Fibroblast of lung (primary cell): ENCODE measurements around the gene SCRN2. TPM values are rescaled to one million over a fixed set of nuclear protein-coding genes. Genes with fewer than 3 reads are reported as not detected.

Source experiments
- DNase-seq, 2 donors: peaks; one replicate each; pipeline versions ENCODE4 v3.0.0 to v3.0.0-alpha.2; 2010; ENCODE audit warnings: low read depth in 2 of 2
- H2AFZ ChIP-seq: 2 replicates; pipeline ENCODE4 v1.5.1; 2012; ENCODE audit warnings: low read length, control low read depth, inconsistent platforms
- H3K27ac ChIP-seq: 2 replicates; pipeline ENCODE4 v1.5.1; 2011; ENCODE audit warnings: low read length, control low read depth; ENCODE audit not compliant: insufficient read depth
- H3K27me3 ChIP-seq: 2 replicates; pipeline ENCODE4 v1.5.1; 2011; ENCODE audit warnings: mild to moderate bottlenecking, low read length; ENCODE audit not compliant: control insufficient read depth, insufficient read depth
- H3K36me3 ChIP-seq: 2 replicates; pipeline ENCODE4 v1.5.1; 2011; ENCODE audit warnings: low read length; ENCODE audit not compliant: control insufficient read depth, insufficient read depth
- H3K4me1 ChIP-seq: 2 replicates; pipeline ENCODE4 v1.5.1; 2011; ENCODE audit warnings: low read length; ENCODE audit not compliant: control insufficient read depth, insufficient read depth; ENCODE audit errors: extremely low read depth
- H3K4me2 ChIP-seq: 2 replicates; pipeline ENCODE4 v1.5.1; 2011; ENCODE audit warnings: low read length, control low read depth; ENCODE audit not compliant: insufficient read depth; ENCODE audit errors: extremely low read depth
- H3K4me3 ChIP-seq, 4 experiments: fragments of 200-600 bp in 1 of 4; sonication (generic) in 1 of 4; replicated peaks in 1 of 4; 2 replicates each; pipeline ENCODE4 v1.5.1; 2011 to 2016; ENCODE audit warnings: low read length in 4 of 4, low read depth in 3 of 4, mild to moderate bottlenecking in 3 of 4, control low read depth in 2 of 4, inconsistent platforms in 1 of 4, mixed read lengths in 1 of 4; ENCODE audit not compliant: insufficient read depth in 1 of 4; ENCODE audit errors: control extremely low read depth in 1 of 4
- H3K79me2 ChIP-seq: 2 replicates; pipeline ENCODE4 v1.5.1; 2012; ENCODE audit warnings: mild to moderate bottlenecking, low read length, inconsistent platforms; ENCODE audit not compliant: control insufficient read depth, insufficient read depth
- H3K9ac ChIP-seq: 2 replicates; pipeline ENCODE4 v1.5.1; 2011; ENCODE audit warnings: mild to moderate bottlenecking, low read length, control low read depth; ENCODE audit not compliant: insufficient read depth
- H3K9me3 ChIP-seq: 2 replicates; pipeline ENCODE4 v1.5.1; 2012; ENCODE audit warnings: low read depth, low read length; ENCODE audit not compliant: control insufficient read depth, insufficient read depth
- H4K20me1 ChIP-seq: 2 replicates; pipeline ENCODE4 v1.5.1; 2011; ENCODE audit warnings: low read length; ENCODE audit not compliant: control insufficient read depth, insufficient read depth; ENCODE audit errors: extremely low read depth
- CTCF ChIP-seq, 2 donors: IDR thresholded peaks in 1 of 2; conservative IDR thresholded peaks in 1 of 2; 1 replicate in 1 of 2; 2 replicates in 1 of 2; pipeline ENCODE4 v1.5.1; 2011 to 2012; ENCODE audit warnings: low read length in 2 of 2, control low read depth in 1 of 2, inconsistent platforms in 1 of 2, low read depth in 1 of 2, mild to moderate bottlenecking in 1 of 2
- EZH2 ChIP-seq: IDR thresholded peaks from 2 replicates; pipeline ENCODE4 v1.5.1; 2012; ENCODE audit warnings: low read length, control low read depth, mild to moderate bottlenecking; ENCODE audit errors: missing control alignments
- polyA plus RNA-seq, 2 donors: library from polyadenylated mRNA; depleted of rRNA in 1 of 2; stranded (reverse) in 1 of 2; unstranded in 1 of 2; fragments of >200 nt; gene quantifications; 2 replicates each; pipeline ENCODE4 v1.2.1, GENCODE V29; 2011 to 2012; ENCODE audit warnings: missing spikeins in 1 of 2
- total RNA-seq: library from RNA; depleted of rRNA; stranded (reverse); fragments of >200 nt; gene quantifications from 2 replicates; pipeline ENCODE4 v1.2.1, GENCODE V29; 2014

Gene SCRN2
- total and polyA plus RNA-seq, 2 donors (not counting 1 experiment from before 2014, with no cell fraction given) = 10.6 to 40.8 TPM

- no peak overlapping the region for H2AFZ ChIP-seq
- no peak overlapping the region for H3K4me3 ChIP-seq
- H3K9ac ChIP-seq = no peak overlapping the region
- H3K36me3 ChIP-seq = no peaks in the 10 kb centered on the region
- no peak for DNase-seq
- TF ChIP-seq CTCF (conservative IDR thresholded peaks at IDR 0.05 in 1 of 2, IDR thresholded peaks at IDR 0.05 in 1 of 2; ENCODE audit: low read depth in 1 of 2, low read length in 2 of 2) (no peak), EZH2 (peak; percentile 60)
- no peak overlapping the region for H3K27ac ChIP-seq
- H4K20me1 ChIP-seq = no peaks in the 10 kb centered on the region
- no peak overlapping the region for H3K4me2 ChIP-seq
- H3K9me3 ChIP-seq = no peaks in the 10 kb centered on the region
- H3K79me2 ChIP-seq = no peaks in the 10 kb centered on the region
- H3K4me1 ChIP-seq = peaks cover 2% of the 10 kb centered on the region
- H3K27me3 ChIP-seq = peaks cover 53% of the 10 kb centered on the region
These were observed 11.3 kb upstream of the SCRN2 start for GRCh38 chr17:47852113-47852949.

- TF ChIP-seq EZH2 (peak; percentile 37), CTCF (conservative IDR thresholded peaks at IDR 0.05 in 1 of 2, IDR thresholded peaks at IDR 0.05 in 1 of 2; ENCODE audit: low read depth in 1 of 2, low read length in 2 of 2) (no peak)
- no peak overlapping the region for H3K4me3 ChIP-seq
- H2AFZ ChIP-seq = no peak overlapping the region
- H3K79me2 ChIP-seq = no peaks in the 10 kb centered on the region
- peaks cover 54% of the 10 kb centered on the region for H3K27me3 ChIP-seq
- DNase-seq = no peak
- H3K27ac ChIP-seq = no peak overlapping the region
- H3K9me3 ChIP-seq = no peaks in the 10 kb centered on the region
- H4K20me1 ChIP-seq = no peaks in the 10 kb centered on the region
- peaks cover 2% of the 10 kb centered on the region for H3K4me1 ChIP-seq
- H3K9ac ChIP-seq = no peak overlapping the region
- H3K36me3 ChIP-seq = no peaks in the 10 kb centered on the region
- no peak overlapping the region for H3K4me2 ChIP-seq
These were observed 10.7 kb upstream of the SCRN2 start for GRCh38 chr17:47851764-47852112.

- peak within 1 kb of the TSS; percentile 18 for H2AFZ ChIP-seq
- H3K27ac ChIP-seq = no peak within 1 kb of the TSS
- peaks cover 2% of the 10 kb centered on the region for H3K4me1 ChIP-seq
- H3K4me3 ChIP-seq = peak within 1 kb of the TSS in 2 of 4 experiments; percentile 15 to 36
- no peak within 1 kb of the TSS for H3K9ac ChIP-seq
- H3K4me2 ChIP-seq = peak within 1 kb of the TSS; percentile 62
- peaks cover 62% of the 10 kb centered on the region for H3K27me3 ChIP-seq
- no peaks in the 10 kb centered on the region for H3K9me3 ChIP-seq
- no peak for TF ChIP-seq CTCF (conservative IDR thresholded peaks at IDR 0.05 in 1 of 2, IDR thresholded peaks at IDR 0.05 in 1 of 2; ENCODE audit: low read depth in 1 of 2, low read length in 2 of 2)
- H3K79me2 ChIP-seq = no peaks in the 10 kb centered on the region
- no peaks in the 10 kb centered on the region for H4K20me1 ChIP-seq
- no peaks in the 10 kb centered on the region for H3K36me3 ChIP-seq
- peak; percentile 14 to 65 for DNase-seq
These were observed 9.9 kb upstream of the SCRN2 start, which contains the start of gene SP6 for GRCh38 chr17:47850692-47851573. SP6 (minus strand) TSS chr17:47851163; CDS start chr17:47848429, 2,734 bp downstream.
